Measurements from ENCODE around the gene CELF2. TPM values are rescaled to one million over a fixed set of nuclear protein-coding genes. Genes with fewer than 3 reads are reported as not detected.

Gene CELF2
- polyA plus RNA-seq, 2 donors, result 2.2 to 4.0 TPM

- 81 to 88% methylated on average over 5 of the region's 5 CpGs for WGBS, 2 donors
- H3K4me3 ChIP-seq (ENCODE audit: low read depth in 1 of 2, low read length in 2 of 2), result no peak overlapping the region
- H3K27me3 ChIP-seq (ENCODE audit: control insufficient read depth in 1 of 2, insufficient read depth in 2 of 2, low read length in 2 of 2), result no peaks in the 10 kb centered on the region
- H3K9me3 ChIP-seq (ENCODE audit: control insufficient read depth in 2 of 2, insufficient read depth in 1 of 2, low read depth in 1 of 2, low read length in 1 of 2), result no peaks in the 10 kb centered on the region
- no peak overlapping the region for H3K27ac ChIP-seq (ENCODE audit: low read depth in 2 of 2, low read length in 1 of 2)
- H3K4me1 ChIP-seq (ENCODE audit: control insufficient read depth in 2 of 2, insufficient read depth in 2 of 2, low read length in 1 of 2), result peaks cover 2 to 3% of the 10 kb centered on the region in 2 donors
- H3K36me3 ChIP-seq (ENCODE audit: control insufficient read depth in 2 of 2, insufficient read depth in 2 of 2, low read length in 1 of 2), result no peaks in the 10 kb centered on the region
These were observed 173.5 kb downstream of the CELF2 start for GRCh38 chr10:11191190-11191589.

- Histone ChIP-seq H3K9me3 (ENCODE audit: control insufficient read depth in 2 of 2, insufficient read depth in 1 of 2, low read depth in 1 of 2, low read length in 1 of 2) (no peaks in the 10 kb centered on the region), H3K36me3 (ENCODE audit: control insufficient read depth in 2 of 2, insufficient read depth in 2 of 2, low read length in 1 of 2) (no peaks in the 10 kb centered on the region), H3K4me1 (ENCODE audit: control insufficient read depth in 2 of 2, insufficient read depth in 2 of 2, low read length in 1 of 2) (peaks cover 2 to 3% of the 10 kb centered on the region in 2 donors), H3K4me3 (ENCODE audit: low read depth in 1 of 2, low read length in 2 of 2) (no peak overlapping the region), H3K27me3 (ENCODE audit: control insufficient read depth in 1 of 2, insufficient read depth in 2 of 2, low read length in 2 of 2) (no peaks in the 10 kb centered on the region), H3K27ac (ENCODE audit: low read depth in 2 of 2, low read length in 1 of 2) (no peak overlapping the region)
- whole genome bisulfite sequencing, 2 donors, result 67 to 71% methylated on average over 5 of the region's 5 CpGs
These were observed 174.0 kb downstream of the CELF2 start for GRCh38 chr10:11191678-11192077.

GRCh38 chr10:11192304-11193000 is 174.8 kb downstream of the CELF2 start:
- H3K27me3 ChIP-seq (ENCODE audit: control insufficient read depth in 1 of 2, insufficient read depth in 2 of 2, low read length in 2 of 2), result no peaks in the 10 kb centered on the region
- H3K4me3 ChIP-seq (ENCODE audit: low read depth in 1 of 2, low read length in 2 of 2), result no peak overlapping the region
- peaks cover 2 to 4% of the 10 kb centered on the region in 2 donors for H3K4me1 ChIP-seq (ENCODE audit: control insufficient read depth in 2 of 2, insufficient read depth in 2 of 2, low read length in 1 of 2)
- no peaks in the 10 kb centered on the region for H3K9me3 ChIP-seq (ENCODE audit: control insufficient read depth in 2 of 2, insufficient read depth in 1 of 2, low read depth in 1 of 2, low read length in 1 of 2)
- no peaks in the 10 kb centered on the region for H3K36me3 ChIP-seq (ENCODE audit: control insufficient read depth in 2 of 2, insufficient read depth in 2 of 2, low read length in 1 of 2)
- H3K27ac ChIP-seq (ENCODE audit: low read depth in 2 of 2, low read length in 1 of 2), result no peak overlapping the region
- WGBS, 2 donors, result 74% methylated on average over 11 of the region's 11 CpGs

GRCh38 chr10:11193001-11193551 is 175.4 kb downstream of the CELF2 start:
- Histone ChIP-seq H3K27ac (ENCODE audit: low read depth in 2 of 2, low read length in 1 of 2) (no peak overlapping the region), H3K36me3 (ENCODE audit: control insufficient read depth in 2 of 2, insufficient read depth in 2 of 2, low read length in 1 of 2) (no peaks in the 10 kb centered on the region), H3K4me1 (ENCODE audit: control insufficient read depth in 2 of 2, insufficient read depth in 2 of 2, low read length in 1 of 2) (peaks cover 2 to 5% of the 10 kb centered on the region in 2 donors), H3K27me3 (ENCODE audit: control insufficient read depth in 1 of 2, insufficient read depth in 2 of 2, low read length in 2 of 2) (no peaks in the 10 kb centered on the region), H3K4me3 (ENCODE audit: low read depth in 1 of 2, low read length in 2 of 2) (no peak overlapping the region), H3K9me3 (ENCODE audit: control insufficient read depth in 2 of 2, insufficient read depth in 1 of 2, low read depth in 1 of 2, low read length in 1 of 2) (no peaks in the 10 kb centered on the region)
- WGBS, 2 donors, result 72 to 79% methylated on average over 7 of the region's 7 CpGs

GRCh38 chr10:11194859-11195586 is 177.4 kb downstream of the CELF2 start:
- 86 to 87% methylated on average over 8 of the region's 8 CpGs for WGBS, 2 donors
- no peaks in the 10 kb centered on the region for H3K36me3 ChIP-seq (ENCODE audit: control insufficient read depth in 2 of 2, insufficient read depth in 2 of 2, low read length in 1 of 2)
- H3K4me3 ChIP-seq (ENCODE audit: low read depth in 1 of 2, low read length in 2 of 2), result no peak overlapping the region
- no peaks in the 10 kb centered on the region for H3K9me3 ChIP-seq (ENCODE audit: control insufficient read depth in 2 of 2, insufficient read depth in 1 of 2, low read depth in 1 of 2, low read length in 1 of 2)
- peaks cover 2 to 5% of the 10 kb centered on the region in 2 donors for H3K4me1 ChIP-seq (ENCODE audit: control insufficient read depth in 2 of 2, insufficient read depth in 2 of 2, low read length in 1 of 2)
- H3K27me3 ChIP-seq (ENCODE audit: control insufficient read depth in 1 of 2, insufficient read depth in 2 of 2, low read length in 2 of 2), result no peaks in the 10 kb centered on the region
- H3K27ac ChIP-seq (ENCODE audit: low read depth in 2 of 2, low read length in 1 of 2), result no peak overlapping the region

GRCh38 chr10:11195623-11196022 is 178.0 kb downstream of the CELF2 start:
- Histone ChIP-seq H3K36me3 (ENCODE audit: control insufficient read depth in 2 of 2, insufficient read depth in 2 of 2, low read length in 1 of 2) (no peaks in the 10 kb centered on the region), H3K9me3 (ENCODE audit: control insufficient read depth in 2 of 2, insufficient read depth in 1 of 2, low read depth in 1 of 2, low read length in 1 of 2) (no peaks in the 10 kb centered on the region), H3K27me3 (ENCODE audit: control insufficient read depth in 1 of 2, insufficient read depth in 2 of 2, low read length in 2 of 2) (no peaks in the 10 kb centered on the region), H3K4me1 (ENCODE audit: control insufficient read depth in 2 of 2, insufficient read depth in 2 of 2, low read length in 1 of 2) (peaks cover 2 to 5% of the 10 kb centered on the region in 2 donors), H3K4me3 (ENCODE audit: low read depth in 1 of 2, low read length in 2 of 2) (no peak overlapping the region), H3K27ac (ENCODE audit: low read depth in 2 of 2, low read length in 1 of 2) (no peak overlapping the region)
- 88 to 90% methylated on average over 7 of the region's 7 CpGs for WGBS, 2 donors

GRCh38 chr10:11197266-11197712 is 179.6 kb downstream of the CELF2 start:
- Histone ChIP-seq H3K27ac (ENCODE audit: low read depth in 2 of 2, low read length in 1 of 2) (no peak overlapping the region), H3K4me1 (ENCODE audit: control insufficient read depth in 2 of 2, insufficient read depth in 2 of 2, low read length in 1 of 2) (peaks cover 0 to 2% of the 10 kb centered on the region in 2 donors), H3K9me3 (ENCODE audit: control insufficient read depth in 2 of 2, insufficient read depth in 1 of 2, low read depth in 1 of 2, low read length in 1 of 2) (no peaks in the 10 kb centered on the region), H3K4me3 (ENCODE audit: low read depth in 1 of 2, low read length in 2 of 2) (no peak overlapping the region), H3K27me3 (ENCODE audit: control insufficient read depth in 1 of 2, insufficient read depth in 2 of 2, low read length in 2 of 2) (no peaks in the 10 kb centered on the region), H3K36me3 (ENCODE audit: control insufficient read depth in 2 of 2, insufficient read depth in 2 of 2, low read length in 1 of 2) (no peaks in the 10 kb centered on the region)
- 46 to 57% methylated on average over 7 of the region's 7 CpGs for WGBS, 2 donors

- Histone ChIP-seq H3K27ac (ENCODE audit: low read depth in 2 of 2, low read length in 1 of 2) (no peak overlapping the region), H3K9me3 (ENCODE audit: control insufficient read depth in 2 of 2, insufficient read depth in 1 of 2, low read depth in 1 of 2, low read length in 1 of 2) (no peaks in the 10 kb centered on the region), H3K27me3 (ENCODE audit: control insufficient read depth in 1 of 2, insufficient read depth in 2 of 2, low read length in 2 of 2) (no peaks in the 10 kb centered on the region), H3K4me3 (ENCODE audit: low read depth in 1 of 2, low read length in 2 of 2) (no peak overlapping the region), H3K36me3 (ENCODE audit: control insufficient read depth in 2 of 2, insufficient read depth in 2 of 2, low read length in 1 of 2) (no peaks in the 10 kb centered on the region), H3K4me1 (ENCODE audit: control insufficient read depth in 2 of 2, insufficient read depth in 2 of 2, low read length in 1 of 2) (peaks cover 0 to 2% of the 10 kb centered on the region in 2 donors)
- WGBS, 2 donors, result 45 to 48% methylated on average over 3 of the region's 3 CpGs
These were observed 180.2 kb downstream of the CELF2 start for GRCh38 chr10:11197878-11198277.

- H3K4me1 ChIP-seq (ENCODE audit: control insufficient read depth in 2 of 2, insufficient read depth in 2 of 2, low read length in 1 of 2), result peaks cover 2 to 3% of the 10 kb centered on the region in 2 donors
- H3K27ac ChIP-seq (ENCODE audit: low read depth in 2 of 2, low read length in 1 of 2), result no peak overlapping the region
- H3K9me3 ChIP-seq (ENCODE audit: control insufficient read depth in 2 of 2, insufficient read depth in 1 of 2, low read depth in 1 of 2, low read length in 1 of 2), result no peaks in the 10 kb centered on the region
- WGBS, 2 donors, result 71 to 77% methylated on average over 5 of the region's 5 CpGs
- H3K4me3 ChIP-seq (ENCODE audit: low read depth in 1 of 2, low read length in 2 of 2), result no peak overlapping the region
- H3K27me3 ChIP-seq (ENCODE audit: control insufficient read depth in 1 of 2, insufficient read depth in 2 of 2, low read length in 2 of 2), result no peaks in the 10 kb centered on the region
- no peaks in the 10 kb centered on the region for H3K36me3 ChIP-seq (ENCODE audit: control insufficient read depth in 2 of 2, insufficient read depth in 2 of 2, low read length in 1 of 2)
These were observed 184.2 kb downstream of the CELF2 start for GRCh38 chr10:11201911-11202310.
